Activated CD8-positive, alpha-beta memory T cell treated with anti-CD3 and anti-CD28 coated beads, Interleukin-2, amount 50 U/mL, for 4 hours (primary cell): ENCODE data around the gene BRIP1.

Source experiments
- DNase-seq: peaks from one replicate; pipeline ENCODE4 v3.0.0-alpha.2; 2020

Gene BRIP1

DNA sequence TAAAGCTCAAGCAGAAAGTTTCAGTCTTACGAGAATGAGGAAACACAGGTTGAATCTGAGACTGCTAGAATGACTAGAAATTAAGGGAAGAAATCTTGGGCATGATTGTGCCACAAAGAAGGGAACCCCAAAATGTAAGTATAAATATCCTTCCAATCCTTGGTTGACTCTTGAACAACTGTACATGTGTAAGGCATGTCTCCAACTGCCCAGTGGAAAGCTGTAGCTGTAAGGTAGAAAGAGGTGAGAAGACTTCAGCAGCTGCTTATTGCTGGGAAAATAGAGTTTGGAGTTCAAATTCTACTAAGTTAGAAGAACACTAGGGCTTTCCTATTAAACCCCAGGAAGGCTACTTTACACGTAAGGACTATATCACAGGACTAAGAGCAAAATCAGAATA is 212.6 kb downstream of the BRIP1 start:
- no peak for DNase-seq

DNA sequence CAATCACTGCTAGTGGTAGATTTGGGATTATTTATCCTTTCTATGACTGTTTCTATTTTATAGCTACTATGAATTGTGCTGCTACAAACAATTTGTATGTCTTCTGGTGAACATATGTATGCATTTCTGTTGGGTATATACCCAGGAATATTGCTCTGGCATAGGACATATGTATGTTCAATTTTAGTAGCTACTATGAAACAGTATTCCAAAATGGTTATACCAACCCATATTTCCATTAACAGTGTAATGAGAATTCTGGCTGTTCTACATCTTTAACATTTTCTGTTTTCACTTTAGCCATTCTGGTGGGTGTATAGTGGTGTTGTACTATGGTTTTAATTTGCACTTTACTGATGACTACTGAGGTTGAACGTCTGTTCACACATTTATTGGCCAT is 214.7 kb downstream of the BRIP1 start:
- DNase-seq = no peak

DNA sequence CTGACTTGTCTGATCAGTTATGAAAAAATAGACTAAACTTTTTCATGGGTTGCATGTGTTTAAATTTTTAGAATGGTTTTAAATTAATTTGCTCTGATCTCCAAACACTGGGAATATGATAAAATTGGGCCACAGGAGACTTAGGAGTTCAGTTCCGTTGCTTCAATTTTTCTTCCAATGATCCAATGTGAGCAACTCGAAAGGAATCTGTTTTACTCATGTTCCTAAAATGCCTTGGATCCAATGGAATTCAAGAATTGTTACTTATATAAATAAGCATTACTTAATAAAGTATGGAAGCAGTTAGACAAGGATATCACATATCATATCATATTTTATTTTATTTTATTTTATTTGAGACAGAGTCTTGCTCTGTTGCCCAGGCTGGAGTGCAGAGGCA is 216.3 kb downstream of the BRIP1 start:
- no peak for DNase-seq

DNA sequence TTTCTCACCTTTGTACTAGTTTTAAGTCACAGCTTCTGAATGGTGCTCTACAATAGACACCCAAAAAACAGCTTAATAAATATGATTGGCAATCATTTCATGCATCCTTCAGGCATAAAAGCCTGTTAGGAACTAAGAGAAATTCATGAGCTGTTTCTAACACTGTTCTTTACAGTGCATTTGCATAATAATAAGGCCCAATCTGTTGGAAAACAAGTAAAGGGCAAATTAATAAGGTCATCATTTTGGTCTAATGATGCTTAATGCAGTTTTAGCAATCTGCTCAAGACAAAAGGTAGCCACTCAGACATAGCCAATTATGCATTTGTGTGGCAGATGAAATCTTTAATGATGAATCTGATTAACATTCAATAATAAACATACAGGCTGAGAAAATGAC is 216.8 kb downstream of the BRIP1 start:
- no peak for DNase-seq

DNA sequence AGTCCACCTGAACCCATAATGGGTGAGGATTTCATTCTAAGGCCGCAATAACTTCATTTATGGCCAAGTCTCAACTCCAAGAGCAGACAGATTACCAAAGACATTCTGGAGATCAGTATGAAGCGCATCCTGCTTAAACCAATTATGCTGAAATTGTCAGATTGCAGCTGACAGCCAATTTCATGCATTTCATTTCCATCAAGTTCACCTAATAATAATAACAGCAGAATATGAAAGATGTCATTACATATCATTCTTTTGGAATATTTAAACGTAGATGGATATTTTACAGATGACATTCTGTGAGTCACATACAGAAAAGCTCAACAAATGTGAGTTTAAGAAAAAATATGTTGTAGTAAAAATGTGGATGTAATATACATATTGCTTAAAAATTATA is 217.4 kb downstream of the BRIP1 start:
- no peak for DNase-seq

DNA sequence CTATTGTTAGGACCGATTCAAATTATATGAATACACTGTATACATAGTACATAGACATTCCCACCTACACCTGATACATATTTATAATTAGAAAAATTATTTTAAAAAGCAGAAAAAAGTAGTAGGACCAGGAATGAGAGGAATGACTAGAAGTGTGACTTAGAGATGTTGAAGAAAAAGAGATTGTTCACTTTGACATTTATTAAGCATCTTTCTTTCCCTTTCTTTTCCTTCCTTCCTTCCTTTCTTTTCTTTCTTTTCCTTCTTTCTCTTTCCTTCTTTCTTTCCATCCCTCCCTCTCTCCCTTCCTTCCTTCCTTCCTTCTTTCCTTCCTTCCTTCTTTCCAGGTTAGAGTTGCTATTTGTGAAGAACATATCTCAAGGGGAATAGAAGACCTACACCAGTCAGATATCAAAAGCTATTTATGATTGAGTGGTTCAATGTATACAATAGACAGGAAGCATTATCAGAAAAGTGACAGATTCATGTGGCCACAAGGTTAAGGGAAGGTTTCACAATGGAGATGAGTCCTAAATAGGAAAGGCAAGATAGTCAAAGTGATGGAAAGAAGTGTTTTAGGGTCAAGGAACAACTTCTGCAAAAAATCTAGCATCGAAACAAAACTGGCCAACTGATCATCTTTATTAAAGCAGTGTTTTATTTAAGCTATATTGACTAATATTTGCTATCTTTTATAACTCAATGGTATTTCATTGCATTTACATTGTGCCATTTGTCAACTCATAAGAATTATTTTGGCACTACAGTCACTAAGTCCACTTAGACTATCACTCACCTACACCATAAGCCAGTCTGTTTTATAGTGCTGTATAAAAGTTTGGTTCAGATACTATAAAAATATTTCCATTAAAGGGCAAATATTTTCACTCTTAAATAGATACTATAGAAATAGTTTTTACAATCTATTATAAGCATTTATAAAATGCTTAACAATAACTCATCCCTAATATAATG is 218.2 kb downstream of the BRIP1 start:
- no peak for DNase-seq

DNA sequence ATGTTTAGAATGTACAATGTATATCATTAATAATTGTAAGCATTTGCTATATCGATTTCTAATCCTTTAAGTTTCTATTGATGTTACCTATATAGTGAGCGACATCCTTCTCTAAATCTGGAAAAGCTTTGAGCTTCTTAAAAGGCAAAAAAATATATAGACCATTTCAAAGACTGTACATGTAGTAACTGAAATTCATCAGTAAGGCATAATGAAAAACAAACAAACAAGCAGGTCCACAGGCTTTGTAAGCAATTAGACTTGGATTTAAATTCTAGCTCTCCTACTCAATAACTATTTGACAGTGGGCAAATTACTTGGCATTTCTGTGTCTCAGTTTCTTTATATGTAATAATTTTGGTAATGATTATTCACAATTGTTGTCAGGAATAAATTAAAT is 220.6 kb downstream of the BRIP1 start:
- no peak for DNase-seq

DNA sequence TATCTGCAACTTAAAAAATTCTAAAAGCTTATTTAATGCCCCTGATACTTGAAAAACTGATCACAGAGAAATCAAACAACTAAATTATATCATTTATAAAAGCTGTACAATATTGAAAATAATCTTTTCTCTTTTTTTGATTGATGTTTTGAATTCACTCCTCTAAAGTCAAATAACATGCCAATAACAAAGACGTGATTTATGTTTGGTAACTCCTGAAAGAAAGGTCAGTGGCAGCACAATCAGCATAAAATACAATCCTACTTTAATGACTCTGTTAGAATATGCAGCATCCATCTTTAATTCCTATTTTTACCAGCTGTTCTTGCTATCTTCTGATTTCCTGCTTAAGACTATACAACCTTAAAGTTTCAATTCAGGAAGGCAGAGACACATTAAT is 221.6 kb downstream of the BRIP1 start:
- no peak for DNase-seq

DNA sequence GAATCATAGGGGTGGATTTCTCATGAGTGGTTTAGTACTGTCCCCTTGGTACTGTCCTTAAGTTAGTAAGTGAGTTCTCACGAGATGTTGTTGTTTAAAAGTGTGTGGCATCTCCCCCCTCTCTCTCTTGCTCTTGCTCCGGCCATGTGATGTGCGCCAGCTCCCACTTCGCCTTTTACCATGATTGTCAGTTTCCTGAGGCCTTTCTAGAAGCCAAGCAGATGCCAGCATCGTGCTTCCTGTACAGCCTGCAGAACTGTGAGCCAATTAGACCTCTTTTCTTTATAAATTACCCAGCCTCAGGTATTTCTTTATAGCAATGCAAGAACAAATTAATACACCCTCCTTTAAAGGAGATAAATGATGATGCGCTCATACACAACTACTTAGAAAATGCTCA is 222.2 kb downstream of the BRIP1 start:
- no peak for DNase-seq

DNA sequence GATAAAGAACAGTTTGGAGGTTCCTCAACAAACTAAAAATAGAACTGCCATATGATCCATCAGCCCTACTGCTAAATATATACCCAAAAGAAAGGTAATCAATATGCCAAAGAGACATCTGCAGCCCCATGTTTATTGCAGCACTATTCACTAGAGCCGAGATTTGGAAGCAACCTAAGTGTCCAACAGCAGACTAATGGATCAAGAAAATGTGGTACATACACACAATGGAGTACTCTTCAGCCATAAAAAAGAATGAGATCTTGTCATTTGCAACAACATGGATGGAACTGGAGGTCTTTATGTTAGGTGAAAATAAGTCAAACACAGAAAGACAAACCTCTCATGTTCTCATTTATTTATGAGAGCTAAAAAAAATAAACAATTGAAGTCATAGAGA is 223.5 kb downstream of the BRIP1 start:
- DNase-seq = no peak

DNA sequence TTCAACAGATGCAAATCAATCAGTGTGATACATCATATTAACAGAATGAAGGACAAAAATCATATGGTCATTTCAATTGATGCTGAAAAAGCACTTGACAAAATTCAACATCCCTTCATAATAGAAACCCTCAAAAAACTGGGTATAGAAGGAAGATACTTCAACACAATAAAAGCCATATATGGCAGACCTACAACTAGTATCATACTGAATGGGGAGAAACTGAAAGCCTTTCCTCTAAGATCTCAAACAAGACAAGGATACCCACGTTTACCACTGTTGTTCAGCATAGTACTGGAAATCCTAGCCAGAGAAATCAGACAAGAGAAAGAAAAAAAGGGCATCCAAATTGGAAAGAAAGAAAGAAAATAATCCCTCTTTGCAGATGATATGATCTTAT is 225.2 kb downstream of the BRIP1 start:
- no peak for DNase-seq

DNA sequence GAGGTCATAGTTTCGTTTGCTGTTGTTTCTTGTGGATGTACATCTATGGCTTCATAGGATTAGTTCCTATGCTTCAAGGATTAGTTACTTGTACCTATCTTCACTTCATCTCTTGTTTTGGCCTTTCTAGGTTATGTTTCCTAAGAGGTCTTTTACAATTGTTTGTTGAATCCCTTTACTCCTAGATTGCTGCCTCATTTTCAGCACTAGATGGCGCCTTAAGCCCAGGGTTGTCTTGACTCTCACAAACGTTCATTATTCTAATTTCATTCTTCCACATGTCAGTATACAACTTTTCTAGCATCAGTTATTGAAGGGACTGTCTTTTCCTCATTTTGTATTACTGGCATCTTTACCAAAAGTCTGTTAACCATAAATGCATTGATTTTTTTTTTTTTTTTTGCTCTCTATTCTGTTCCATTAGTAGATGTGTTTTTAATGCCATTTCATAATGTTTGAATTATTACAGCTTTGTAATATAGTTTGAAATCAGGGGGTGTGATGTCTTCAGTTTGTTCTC is 227.4 kb downstream of the BRIP1 start:
- DNase-seq = peak; percentile 26

DNA sequence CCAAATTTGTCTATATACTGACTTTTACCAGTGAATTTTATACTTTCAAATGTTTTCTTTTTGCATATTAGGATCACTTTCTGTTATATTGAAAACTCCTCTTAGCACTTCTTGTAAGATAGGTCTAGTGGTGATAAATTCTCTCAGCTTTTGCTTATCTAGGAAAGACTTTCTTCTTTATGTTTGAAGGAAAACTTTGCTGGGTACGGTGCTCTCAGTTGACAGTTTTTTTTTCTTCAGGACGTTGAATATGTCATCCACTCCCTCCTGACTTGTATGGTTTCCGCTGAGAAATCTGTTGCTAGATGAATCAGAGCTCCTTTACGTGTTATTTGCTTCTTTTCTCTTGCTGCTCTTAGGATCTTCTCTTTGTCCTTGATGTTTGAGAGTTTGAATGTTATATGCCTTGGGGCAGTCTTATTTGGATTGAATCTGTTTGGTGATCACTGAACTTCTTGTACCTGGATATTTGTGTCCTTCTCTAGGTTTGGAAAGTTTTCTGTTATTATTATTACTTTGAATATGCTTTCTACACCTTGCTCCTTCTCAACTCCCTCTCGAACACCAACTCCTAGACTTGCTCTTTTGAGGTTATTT is 228.3 kb downstream of the BRIP1 start:
- DNase-seq = no peak

DNA sequence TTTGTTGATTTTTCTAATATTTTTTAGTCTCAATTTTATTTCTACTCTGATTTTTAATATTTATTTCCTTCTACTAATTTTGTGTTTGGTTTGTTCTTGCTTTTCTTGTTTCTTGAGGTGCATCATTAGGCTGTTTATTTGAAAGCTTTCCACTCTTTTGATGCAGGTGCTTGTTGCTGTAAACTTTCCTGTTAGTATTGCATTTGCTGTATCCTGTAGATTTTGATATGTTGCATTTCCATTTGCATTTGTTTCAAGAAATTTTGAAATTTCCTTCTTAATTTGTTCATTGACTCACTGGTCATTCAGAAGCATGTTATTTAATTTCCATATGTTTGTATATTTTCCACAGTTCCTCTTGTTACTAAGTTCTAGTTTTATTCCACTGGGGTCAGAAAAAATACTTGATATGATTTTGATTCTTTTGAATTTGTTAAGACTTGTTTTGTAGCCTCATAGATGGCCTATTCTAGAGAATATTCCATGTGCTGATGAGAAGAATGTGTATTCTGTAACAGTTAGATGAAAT is 229.3 kb downstream of the BRIP1 start:
- DNase-seq = no peak

DNA sequence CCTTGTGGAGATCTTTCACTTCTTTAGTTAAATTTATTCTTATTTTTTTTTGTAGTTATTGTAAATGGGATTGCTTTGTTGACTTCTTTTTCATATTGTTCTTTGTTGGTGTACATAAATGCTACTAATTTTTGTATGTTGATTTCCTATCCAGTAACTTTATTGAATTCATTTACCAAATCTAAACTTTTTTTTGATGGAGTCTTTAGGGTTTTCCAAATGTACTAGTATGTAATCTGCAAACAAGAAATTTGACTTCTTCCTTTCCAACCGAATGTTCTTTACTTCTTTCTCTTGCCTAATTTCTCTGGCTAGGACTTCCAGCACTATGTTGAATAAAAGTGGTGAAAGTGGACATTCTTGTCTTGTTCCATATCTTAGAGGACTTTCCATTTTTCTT is 230.5 kb downstream of the BRIP1 start:
- no peak for DNase-seq

DNA sequence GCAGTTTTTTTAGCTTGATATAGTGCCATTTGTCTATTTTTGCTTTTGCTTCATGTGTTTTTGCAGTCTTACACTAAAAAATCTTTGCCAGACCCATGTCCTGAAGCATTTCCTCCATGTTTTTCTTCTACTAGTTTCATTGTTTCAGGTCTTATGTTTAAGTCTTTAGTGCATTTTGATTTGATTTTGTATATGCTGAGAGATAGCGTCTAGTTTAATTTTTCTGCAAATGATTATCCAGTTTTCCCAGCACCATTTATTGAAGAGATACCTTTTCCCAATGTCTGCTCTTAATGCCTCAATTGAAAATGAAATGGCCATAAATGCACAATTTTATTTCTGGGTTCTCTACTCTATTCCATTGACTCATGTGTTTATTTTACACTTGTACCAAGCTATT is 231.5 kb downstream of the BRIP1 start:
- DNase-seq = no peak
